Right ventricle myocardium superior (tissue), 1 donor: ENCODE results near the gene PDXK. TPM values are rescaled to one million over a fixed set of nuclear protein-coding genes. Genes with fewer than 3 reads are reported as not detected.
"Not testable (repeated sequence)": the region's sequence is repeated elsewhere in the genome, so short reads cannot be mapped to it uniquely, and the experiment has no call there.

Source experiments
- ATAC-seq: fragments of 200-7000 bp; cut with Tn5 transposase; one replicate; pipeline ENCODE4 v1.9.1; 2020; ENCODE audit warnings: mild to moderate bottlenecking; ENCODE audit not compliant: poor library complexity
- DNase-seq: peaks from one replicate; pipeline ENCODE4 v3.0.0-alpha.2; 2020
- intact Hi-C: fragments of 100-400 bp; cut with DNase I; formaldehyde crosslinking; loops from one replicate; pipeline ENCODE4 v1.11.2; 2022
- long read RNA-seq: library from polyadenylated mRNA; unstranded; transcript quantifications from one replicate; pipeline ENCODE4 v2.0.0, GENCODE V29; 2021
- total RNA-seq: library from RNA; stranded (reverse); fragmentation: NEBNext Ultra II Directional; extraction: Animal tissue kit (Norgen Biotek cat#: 25700); gene quantifications from one replicate; pipeline ENCODE4 v1.2.1, GENCODE V29; 2021
- donor health status: DM: no; HTN: yes; CAD: no; lungs with severe emphysema.

Gene PDXK
- 93.8 TPM for total RNA-seq
- long read RNA-seq, full-length matches to known transcripts = 90 of 146 reads
- long read RNA-seq, partial matches to known transcripts = 4 of 146 reads
- long read RNA-seq, other reads (novel, unspliced or antisense) = 52 of 146 reads

DNA sequence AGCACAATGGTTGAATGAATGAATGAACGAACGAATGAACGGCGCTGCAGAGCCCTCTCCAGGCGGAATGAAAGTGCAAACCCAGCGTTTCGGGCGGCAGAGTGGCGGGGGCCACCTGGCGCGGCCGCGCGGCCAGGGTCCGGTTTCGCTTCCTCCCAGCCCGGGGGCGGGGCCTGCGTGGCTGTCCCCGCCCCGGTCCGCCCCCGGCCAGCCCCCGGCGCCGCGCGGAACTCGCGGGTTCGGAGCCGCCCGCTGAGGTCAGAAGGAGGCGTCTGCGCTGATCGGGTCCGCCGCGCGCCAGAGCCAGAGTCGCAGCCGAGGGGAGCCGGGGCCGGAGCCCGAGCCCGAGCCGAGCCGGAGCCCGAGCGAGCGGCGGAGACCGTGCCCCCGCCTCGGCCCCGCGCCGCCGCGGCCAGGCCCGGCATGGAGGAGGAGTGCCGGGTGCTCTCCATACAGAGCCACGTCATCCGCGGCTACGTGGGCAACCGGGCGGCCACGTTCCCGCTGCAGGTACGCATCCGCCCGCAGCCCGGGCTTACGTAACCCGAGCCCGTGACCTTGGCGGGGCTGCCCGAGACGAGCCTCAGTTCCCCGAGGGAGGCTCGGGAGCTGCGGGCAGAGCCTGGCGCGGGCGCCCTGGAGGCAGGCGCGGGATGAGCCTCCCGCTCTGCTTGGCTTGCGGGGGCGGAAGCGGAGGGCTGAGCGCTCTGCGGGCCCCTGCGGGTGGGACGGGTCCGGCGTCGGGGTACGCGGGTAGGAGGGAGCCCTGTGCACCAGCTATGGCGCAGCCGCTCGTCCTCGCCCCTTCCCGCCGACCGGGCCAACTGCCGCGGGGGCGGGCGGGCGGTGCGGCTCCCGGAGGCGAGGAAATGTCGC is at the start of gene PDXK:
TSS of gene PDXK (plus strand) at position 258 of the 876 bp plus-strand sequence. CDS start at position 424, 166 bp downstream.
- peak; percentile 93 for ATAC-seq
- peak; percentile 92 for DNase-seq
- intact Hi-C loops = no loop called here

GRCh38 chr21:43669828-43670605 is 48.9 kb upstream of the PDXK start:
- ATAC-seq (no peak), DNase-seq (no peak)
- intact Hi-C loops = no loop called here

DNA sequence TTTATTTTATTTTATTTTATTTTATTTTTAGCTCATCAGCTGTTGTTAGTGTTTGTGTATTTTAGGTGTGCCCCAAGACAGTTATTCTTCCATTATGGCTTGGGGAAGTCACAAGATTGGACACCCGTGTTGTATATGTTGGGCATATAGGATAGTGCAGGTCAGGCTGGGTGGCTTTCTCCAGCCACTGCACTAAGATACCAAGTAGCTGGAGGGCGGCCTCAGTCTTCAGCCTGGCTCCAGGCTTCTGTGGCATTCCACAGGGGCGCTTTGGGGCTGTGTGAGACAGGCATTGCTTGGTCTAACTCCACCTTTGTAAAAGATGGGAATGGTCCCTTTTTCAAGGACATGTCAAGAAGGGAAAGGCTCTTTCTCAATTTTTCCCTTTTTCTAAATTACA is 43.1 kb upstream of the PDXK start:
- no peak for ATAC-seq
- DNase-seq = no peak
- intact Hi-C loops = no loop called here

- DNase-seq = no peak
- no peak for ATAC-seq
- intact Hi-C loops = no loop called here
Measured at GRCh38 chr21:43676391-43676790, 42.5 kb upstream of the PDXK start.

GRCh38 chr21:43679951-43680350 is 39.0 kb upstream of the PDXK start:
- DNase-seq = no peak
- intact Hi-C loops = no loop called here
- no peak for ATAC-seq

GRCh38 chr21:43680421-43680820 is 38.5 kb upstream of the PDXK start:
- DNase-seq, ATAC-seq, intact Hi-C loops: not testable (repeated sequence)

- intact Hi-C loops = no loop called here
- ATAC-seq (no peak), DNase-seq (no peak)
Measured at GRCh38 chr21:43681650-43682049, 37.3 kb upstream of the PDXK start.

DNA sequence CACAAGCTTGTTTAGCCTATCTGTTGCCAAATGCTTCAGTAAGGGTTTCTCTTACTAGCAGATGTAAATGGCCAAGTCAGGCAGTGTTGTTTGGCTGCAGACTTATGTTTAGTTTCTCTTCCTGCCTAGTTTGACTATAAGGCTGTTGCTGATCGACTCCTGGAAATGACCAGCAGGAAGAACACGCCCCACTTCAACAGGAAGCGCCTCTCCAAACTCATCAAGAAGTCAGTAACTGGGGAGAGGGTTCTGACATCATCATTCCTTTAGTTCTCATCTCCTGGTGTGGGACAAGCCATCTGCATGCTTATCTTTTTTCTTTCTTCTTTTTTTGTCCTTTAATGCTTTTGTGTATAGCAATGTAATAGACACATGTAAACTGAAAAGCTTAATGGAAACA is 34.5 kb upstream of the PDXK start:
- ATAC-seq = peak; percentile 47
- DNase-seq = no peak
- intact Hi-C loops = no loop called here

GRCh38 chr21:43686811-43687565 is 31.9 kb upstream of the PDXK start:
- DNase-seq = no peak
- intact Hi-C loops = no loop called here
- ATAC-seq = peak; percentile 29

- intact Hi-C loops = no loop called here
- peak; percentile 34 for ATAC-seq
- no peak for DNase-seq
Measured at GRCh38 chr21:43687566-43688399, 31.1 kb upstream of the PDXK start.

DNA sequence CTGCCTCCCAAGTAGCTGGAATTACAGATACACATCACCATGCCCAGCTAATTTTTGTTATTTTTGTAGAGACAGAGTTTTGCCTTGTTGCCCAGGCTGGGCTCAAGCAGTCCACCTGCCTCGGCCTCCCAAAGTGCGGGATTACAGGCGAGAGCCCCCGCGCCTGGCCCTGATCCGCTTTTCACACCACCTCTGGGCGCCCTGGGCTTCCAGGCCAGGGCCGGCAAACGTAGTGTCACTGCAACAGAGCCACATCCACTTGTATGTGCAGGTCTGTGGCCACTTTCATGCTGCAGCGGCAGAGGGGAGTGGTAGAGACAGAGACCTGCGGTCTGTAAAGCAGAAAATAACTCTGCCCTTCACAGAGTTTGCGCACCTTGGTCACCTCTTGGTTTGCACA is 30.0 kb upstream of the PDXK start:
- ATAC-seq (no peak), DNase-seq (no peak)
- intact Hi-C loops = no loop called here

DNA sequence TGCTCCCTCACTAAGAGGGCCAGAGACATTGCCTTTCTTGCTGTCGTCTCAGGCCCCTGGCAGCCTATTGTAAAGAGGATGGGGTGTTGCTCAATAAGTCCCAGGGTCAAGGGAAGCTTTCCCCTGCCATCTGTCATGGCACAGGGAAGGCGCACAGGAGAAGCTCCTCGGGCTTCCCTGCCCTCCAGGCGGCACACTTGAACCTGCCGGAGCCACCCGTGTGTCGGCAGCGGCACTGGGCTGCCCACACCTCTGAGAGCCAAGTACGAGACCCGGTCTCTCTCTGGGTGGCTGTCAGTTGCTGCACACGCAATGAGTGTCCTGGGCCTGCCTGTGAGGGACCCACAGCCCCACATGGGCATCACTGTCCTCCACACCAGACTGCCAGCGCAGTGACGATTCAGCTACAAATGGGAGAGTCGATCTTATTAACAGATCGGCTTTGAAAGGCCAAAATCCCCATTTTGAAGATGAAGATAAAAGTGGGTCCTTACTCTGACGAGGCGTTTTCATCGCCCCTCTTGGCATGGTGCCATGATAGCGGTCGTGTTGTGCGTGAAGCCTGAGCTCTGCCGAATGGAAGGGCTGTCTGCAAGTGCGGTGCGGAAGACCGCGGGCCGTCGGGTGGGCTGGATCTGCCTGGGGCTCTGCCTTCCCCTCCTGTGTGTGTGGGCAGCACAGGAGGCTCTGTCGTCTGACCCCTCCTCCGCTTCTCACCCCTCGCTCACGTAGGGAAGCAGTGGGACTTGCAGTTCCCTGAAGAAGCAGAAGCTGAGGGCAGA is 29.2 kb upstream of the PDXK start:
- intact Hi-C loops = no loop called here
- DNase-seq = no peak

DNA sequence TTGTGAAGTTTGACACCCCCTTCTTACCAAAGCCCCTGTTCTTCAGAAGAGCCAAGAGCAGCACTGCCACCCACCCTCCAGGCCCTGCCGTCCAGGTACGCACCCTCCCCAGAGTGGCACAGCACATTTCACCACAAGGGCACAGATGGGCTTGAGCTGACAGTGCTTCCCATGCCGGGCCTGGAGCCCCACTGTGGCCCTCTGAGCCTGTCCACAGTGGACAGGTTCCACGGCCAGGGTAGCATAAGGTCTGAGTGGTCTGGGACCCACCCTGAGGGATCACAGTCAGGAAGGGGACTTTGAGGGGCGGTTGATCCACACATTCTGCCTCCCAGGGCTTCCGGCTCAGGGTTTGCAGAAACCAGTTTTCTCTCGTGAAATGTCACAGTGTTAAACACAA is 28.6 kb upstream of the PDXK start:
- no peak for ATAC-seq
- DNase-seq = no peak
- intact Hi-C loops = no loop called here

More for the DNA sequence above, 29.2 kb upstream of the PDXK start:
- no peak for ATAC-seq

DNA sequence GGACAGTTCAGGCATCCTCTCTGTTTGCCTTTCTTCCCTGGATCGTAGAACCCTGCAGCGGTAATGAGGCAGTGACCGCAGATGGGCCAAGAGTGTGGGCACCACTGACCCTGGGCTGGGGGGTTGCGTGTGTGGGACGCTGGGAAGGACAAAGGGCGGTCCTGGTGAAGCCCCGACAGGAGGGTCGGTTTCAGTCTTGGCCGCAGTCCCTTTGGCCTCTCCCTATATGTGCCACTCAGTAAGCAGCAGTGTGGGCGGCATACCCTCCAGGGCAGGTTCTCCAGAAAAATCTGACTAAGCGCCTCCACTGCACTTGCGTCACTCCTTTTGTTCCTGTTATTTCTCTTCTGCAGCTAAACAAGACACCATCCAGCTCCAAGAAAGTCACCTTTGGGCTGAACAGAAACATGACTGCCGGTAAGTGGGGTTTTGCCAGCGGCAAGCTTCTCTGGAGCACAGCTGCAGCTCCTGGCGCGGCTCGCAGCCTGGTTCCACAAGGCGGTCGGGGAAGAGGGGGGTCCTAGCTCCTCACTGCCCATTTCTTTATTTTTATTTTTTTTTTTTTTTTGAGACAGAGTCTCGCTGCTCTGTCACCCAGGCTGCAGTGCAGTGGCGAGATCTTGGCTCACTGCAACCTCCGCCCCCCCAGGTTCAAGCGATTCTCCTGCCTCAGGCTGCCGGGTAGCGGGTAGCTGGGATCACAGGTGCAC is 27.7 kb upstream of the PDXK start:
- no peak for ATAC-seq
- no peak for DNase-seq
- intact Hi-C loops = no loop called here

GRCh38 chr21:43691801-43692200 is 27.1 kb upstream of the PDXK start:
- DNase-seq (no peak), ATAC-seq (no peak)
- intact Hi-C loops = no loop called here

DNA sequence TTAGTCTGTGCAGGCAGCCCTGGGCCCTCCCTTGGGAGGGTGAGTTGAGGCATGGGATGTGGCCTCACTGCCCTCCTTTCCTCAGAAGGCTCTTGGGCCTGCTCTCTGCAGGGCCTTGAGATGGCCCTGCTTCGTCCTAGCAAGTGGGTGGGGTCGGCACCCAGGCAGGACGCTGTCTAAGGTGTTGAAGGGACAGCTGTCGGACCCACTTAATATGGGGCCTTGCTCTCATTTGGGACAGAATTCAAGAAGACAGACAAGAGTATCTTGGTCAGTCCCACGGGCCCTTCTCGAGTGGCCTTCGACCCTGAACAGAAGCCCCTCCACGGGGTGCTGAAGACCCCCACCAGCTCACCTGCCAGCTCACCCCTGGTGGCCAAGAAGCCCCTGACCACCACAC is 26.0 kb upstream of the PDXK start:
- intact Hi-C loops = no loop called here
- ATAC-seq = no peak
- DNase-seq = no peak

DNA sequence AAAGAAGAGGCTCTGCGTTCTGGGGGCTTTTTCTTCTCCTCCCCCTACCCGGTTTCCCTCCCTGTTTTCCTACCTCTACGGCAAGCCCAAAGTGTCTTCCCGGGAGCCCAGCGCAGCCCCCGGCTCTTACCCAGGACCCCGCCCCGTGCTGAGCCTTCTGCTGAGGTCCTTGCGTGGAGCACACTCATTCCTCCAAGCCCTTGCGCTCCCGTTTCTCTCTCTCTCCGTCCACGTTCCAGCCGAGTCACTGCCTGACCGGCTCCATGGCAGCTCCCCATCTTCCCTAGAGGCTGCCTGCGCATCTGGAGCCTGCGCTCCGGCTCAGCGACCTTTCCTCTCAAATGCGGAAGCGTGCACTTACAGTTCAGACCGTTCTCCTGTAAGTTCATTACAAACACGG is 24.9 kb upstream of the PDXK start:
- intact Hi-C loops = no loop called here
- no peak for DNase-seq
- ATAC-seq = no peak
